ENCODE results near the gene PLA2G4F. TPM values are rescaled to one million over a fixed set of nuclear protein-coding genes. Genes with fewer than 3 reads are reported as not detected.

PLA2G4F gene
- total and polyA plus RNA-seq, 10 donors, result 0.03 TPM; not detected in 9

DNA sequence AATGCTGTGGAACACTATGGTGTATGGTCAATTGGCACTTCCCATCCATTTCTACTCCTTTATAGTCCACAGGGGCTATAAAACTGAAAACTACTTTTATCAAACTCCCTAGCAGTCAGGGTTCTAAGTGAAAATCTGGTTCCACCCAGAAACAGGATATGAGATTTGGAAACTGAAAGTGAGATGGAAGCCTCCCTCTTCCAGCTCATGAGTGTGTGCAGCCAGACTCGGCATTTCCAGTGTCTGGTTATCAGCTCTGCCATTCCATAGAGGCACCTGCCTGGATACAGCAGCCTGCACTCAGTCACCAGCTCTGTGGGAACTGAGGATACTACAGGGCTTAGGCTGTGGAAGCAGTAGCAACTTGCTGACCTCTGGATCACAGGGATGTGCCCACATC is 14.7 kb upstream of the PLA2G4F start:
- Histone ChIP-seq H3K27me3 (replicated peaks in 1 of 7) (no peaks in the 10 kb centered on the region), H3K4me3 (no peak overlapping the region), H3K36me3 (peaks cover 4 to 100% (median 87%) of the 10 kb centered on the region in 6 donors), H3K9me3 (no peaks in the 10 kb centered on the region), H3K27ac (peak overlapping the region in 6 of 8 donors; percentile 36 to 67 (median 55)), H3K4me1 (peaks cover 0 to 21% (median 14%) of the 10 kb centered on the region in 6 donors)
- 39 to 56% (median 46%) methylated on average over 1 of the region's 1 CpG for WGBS, 5 donors
- TF ChIP-seq, protein P1, sequence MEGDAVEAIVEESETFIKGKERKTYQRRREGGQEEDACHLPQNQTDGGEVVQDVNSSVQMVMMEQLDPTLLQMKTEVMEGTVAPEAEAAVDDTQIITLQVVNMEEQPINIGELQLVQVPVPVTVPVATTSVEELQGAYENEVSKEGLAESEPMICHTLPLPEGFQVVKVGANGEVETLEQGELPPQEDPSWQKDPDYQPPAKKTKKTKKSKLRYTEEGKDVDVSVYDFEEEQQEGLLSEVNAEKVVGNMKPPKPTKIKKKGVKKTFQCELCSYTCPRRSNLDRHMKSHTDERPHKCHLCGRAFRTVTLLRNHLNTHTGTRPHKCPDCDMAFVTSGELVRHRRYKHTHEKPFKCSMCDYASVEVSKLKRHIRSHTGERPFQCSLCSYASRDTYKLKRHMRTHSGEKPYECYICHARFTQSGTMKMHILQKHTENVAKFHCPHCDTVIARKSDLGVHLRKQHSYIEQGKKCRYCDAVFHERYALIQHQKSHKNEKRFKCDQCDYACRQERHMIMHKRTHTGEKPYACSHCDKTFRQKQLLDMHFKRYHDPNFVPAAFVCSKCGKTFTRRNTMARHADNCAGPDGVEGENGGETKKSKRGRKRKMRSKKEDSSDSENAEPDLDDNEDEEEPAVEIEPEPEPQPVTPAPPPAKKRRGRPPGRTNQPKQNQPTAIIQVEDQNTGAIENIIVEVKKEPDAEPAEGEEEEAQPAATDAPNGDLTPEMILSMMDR (IDR thresholded peaks at IDR 0.05 in 8 of 11, conservative IDR thresholded peaks at IDR 0.05 in 3 of 11), result no peak
- DNase-seq, result no peak
- intact Hi-C loops (cut with DNase I; ENCODE audit: low total_unique reads), result no loop called here

DNA sequence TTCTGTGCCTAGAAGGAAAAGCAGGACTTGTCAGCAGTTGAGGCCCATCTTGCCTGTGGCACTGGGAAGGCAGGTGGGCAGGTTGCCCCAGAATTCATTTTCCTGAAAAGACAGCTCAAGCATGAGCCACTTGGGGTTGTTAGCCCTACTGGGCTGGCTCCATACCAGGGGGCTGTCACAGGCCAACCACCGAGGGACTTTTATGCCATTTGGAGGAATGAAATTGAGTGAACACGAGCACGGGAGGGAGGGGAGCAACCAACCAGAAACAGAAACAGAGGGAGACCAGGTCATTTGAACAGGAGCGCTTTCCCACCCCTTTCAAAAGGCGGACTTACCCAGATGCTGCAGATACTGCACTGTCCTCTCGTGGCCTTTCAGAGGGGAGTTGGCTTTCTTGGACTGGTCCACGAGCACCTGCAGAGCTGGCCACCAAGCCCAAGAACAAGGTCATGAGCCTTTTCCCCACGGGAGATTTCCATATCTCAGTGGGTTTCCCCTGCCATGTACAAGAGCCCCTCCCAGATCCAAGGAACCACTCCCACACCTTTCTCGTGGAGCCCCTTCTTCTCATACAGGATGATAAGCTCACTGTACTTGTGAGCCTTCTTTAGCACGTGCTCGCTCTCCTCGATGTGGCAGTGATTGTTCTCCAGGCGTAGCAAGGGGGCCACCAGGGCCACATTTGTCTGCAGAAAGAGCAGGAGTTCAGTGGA is 9.9 kb upstream of the PLA2G4F start:
- peaks cover 6 to 100% (median 91%) of the 10 kb centered on the region in 6 donors for H3K36me3 ChIP-seq
- no peak overlapping the region for H3K4me3 ChIP-seq
- TF ChIP-seq POLR2AphosphoS5 (IDR thresholded peaks at IDR 0.05) (no peak), POLR2A (IDR thresholded peaks at IDR 0.05) (no peak)
- TF ChIP-seq, protein P1 (IDR thresholded peaks at IDR 0.05 in 8 of 11, conservative IDR thresholded peaks at IDR 0.05 in 3 of 11), result no peak
- H3K9me3 ChIP-seq, result no peaks in the 10 kb centered on the region
- intact Hi-C loops (cut with DNase I; ENCODE audit: low total_unique reads), result no loop called here
- 90 to 97% (median 95%) methylated on average over 13 of the region's 13 CpGs for WGBS, 5 donors
- no peaks in the 10 kb centered on the region for H3K27me3 ChIP-seq (replicated peaks in 1 of 7)
- no peak for DNase-seq
- no peak overlapping the region for H3K27ac ChIP-seq
- peaks cover 0 to 10% (median 7%) of the 10 kb centered on the region in 6 donors for H3K4me1 ChIP-seq

DNA sequence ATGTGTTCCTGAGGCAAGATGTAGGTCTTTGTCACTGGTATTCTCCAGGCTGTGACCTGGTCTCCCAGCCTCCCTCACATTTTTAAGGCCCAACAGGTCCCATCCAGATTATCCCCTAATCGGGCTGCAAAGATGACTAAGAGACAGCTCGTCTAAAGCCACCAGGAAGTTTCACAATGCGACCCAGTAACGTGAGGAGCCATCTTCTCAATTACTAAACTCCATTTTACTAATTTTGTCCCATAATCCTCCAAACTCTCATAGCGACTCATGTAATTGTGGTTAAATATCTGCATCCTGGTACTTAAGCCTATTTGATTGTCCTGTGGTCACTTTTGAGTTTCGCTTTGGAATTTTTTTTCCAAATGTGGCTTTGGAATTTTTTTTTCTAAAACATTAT is 8.7 kb upstream of the PLA2G4F start:
- Histone ChIP-seq H3K36me3 (peaks cover 6 to 100% (median 98%) of the 10 kb centered on the region in 6 donors), H3K27me3 (replicated peaks in 1 of 7) (no peaks in the 10 kb centered on the region), H3K9me3 (no peaks in the 10 kb centered on the region), H3K27ac (no peak overlapping the region), H3K4me1 (peaks cover 0 to 4% (median 0%) of the 10 kb centered on the region in 6 donors), H3K4me3 (no peak overlapping the region)
- TF ChIP-seq POLR2AphosphoS5 (IDR thresholded peaks at IDR 0.05), result no peak
- TF ChIP-seq, protein P1 (IDR thresholded peaks at IDR 0.05 in 8 of 11, conservative IDR thresholded peaks at IDR 0.05 in 3 of 11), result no peak
- TF ChIP-seq POLR2A (IDR thresholded peaks at IDR 0.05), result no peak
- WGBS, 5 donors, result 65 to 88% (median 73%) methylated on average over 6 of the region's 6 CpGs
- DNase-seq, result no peak
- intact Hi-C loops (cut with DNase I; ENCODE audit: low total_unique reads), result no loop called here

GRCh38 chr15:42163947-42164550 is 7.6 kb upstream of the PLA2G4F start:
- Histone ChIP-seq H3K27me3 (replicated peaks in 1 of 7) (no peaks in the 10 kb centered on the region), H3K36me3 (peaks cover 6 to 100% (median 100%) of the 10 kb centered on the region in 6 donors), H3K9me3 (no peaks in the 10 kb centered on the region), H3K4me3 (no peak overlapping the region), H3K27ac (no peak overlapping the region), H3K4me1 (peaks cover 0 to 4% (median 0%) of the 10 kb centered on the region in 6 donors)
- 60 to 79% (median 74%) methylated on average over 4 of the region's 4 CpGs for WGBS, 5 donors
- DNase-seq, result no peak
- TF ChIP-seq POLR2A (IDR thresholded peaks at IDR 0.05) (no peak), POLR2AphosphoS5 (IDR thresholded peaks at IDR 0.05) (no peak)
- TF ChIP-seq, protein P1 (IDR thresholded peaks at IDR 0.05 in 8 of 11, conservative IDR thresholded peaks at IDR 0.05 in 3 of 11), result no peak
- intact Hi-C loops (cut with DNase I; ENCODE audit: low total_unique reads), result no loop called here
